Ishikawa (cell line): ENCODE data around the gene FUBP1.

ENCODE experiments used
- CEBPB ChIP-seq: IDR thresholded peaks from 2 replicates; pipeline ENCODE4 v1.6.1; 2012
- CREB1 ChIP-seq: IDR thresholded peaks from 2 replicates; pipeline ENCODE4 v1.6.1; 2012; ENCODE audit warnings: low read depth
- EP300 ChIP-seq: IDR thresholded peaks from 2 replicates; pipeline ENCODE4 v1.6.1; 2012; ENCODE audit warnings: borderline replicate concordance
- FOXM1 ChIP-seq: IDR thresholded peaks from 2 replicates; pipeline ENCODE4 v1.6.1; 2012; ENCODE audit warnings: low read depth, borderline replicate concordance
- RAD21 ChIP-seq: IDR thresholded peaks from 2 replicates; pipeline ENCODE4 v1.6.1; 2012; ENCODE audit warnings: low read depth
- TAF1 ChIP-seq: IDR thresholded peaks from 2 replicates; pipeline ENCODE4 v1.6.1; 2012; ENCODE audit warnings: low read depth, mild to moderate bottlenecking
- TCF12 ChIP-seq: IDR thresholded peaks from 2 replicates; pipeline ENCODE4 v1.6.1; 2012; ENCODE audit warnings: low read depth
- TEAD4 ChIP-seq: IDR thresholded peaks from 2 replicates; pipeline ENCODE4 v1.6.1; 2012
- YY1 ChIP-seq: IDR thresholded peaks from 2 replicates; pipeline ENCODE4 v1.6.1; 2012; ENCODE audit warnings: low read depth
- TF ChIP-seq, protein P1 (sequence below): IDR thresholded peaks from 2 replicates; pipeline ENCODE4 v1.6.1; 2012; ENCODE audit warnings: low read depth, mild to moderate bottlenecking
- TF ChIP-seq, protein P2 (sequence below): IDR thresholded peaks from 2 replicates; pipeline ENCODE4 v1.6.1; 2012
- TF ChIP-seq, protein P3 (sequence below): IDR thresholded peaks from 2 replicates; pipeline ENCODE4 v1.6.1; 2012

DNA sequence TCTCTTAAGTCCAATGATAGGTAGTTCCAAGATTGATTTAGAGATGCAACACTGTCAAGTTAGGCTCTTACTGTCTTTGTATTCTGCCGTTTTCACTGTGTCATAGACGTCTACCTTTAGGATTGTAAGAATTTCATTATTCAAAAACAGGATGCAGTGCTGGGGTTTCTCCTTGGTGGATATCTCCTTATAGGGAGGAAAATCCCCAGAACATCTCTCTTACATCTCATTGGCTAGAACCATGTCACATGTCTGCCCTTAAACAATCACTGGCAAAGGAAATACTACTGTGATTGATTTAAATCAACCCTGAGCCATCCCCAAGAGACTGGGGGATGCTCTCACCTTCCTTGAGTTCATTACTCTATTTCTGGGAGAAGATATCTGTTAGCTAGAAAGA, 10.9 kb upstream of the FUBP1 start:
- no peak for TF ChIP-seq YY1
- no peak for TF ChIP-seq CEBPB
- TF ChIP-seq TCF12, result no peak
- TF ChIP-seq, protein P1, sequence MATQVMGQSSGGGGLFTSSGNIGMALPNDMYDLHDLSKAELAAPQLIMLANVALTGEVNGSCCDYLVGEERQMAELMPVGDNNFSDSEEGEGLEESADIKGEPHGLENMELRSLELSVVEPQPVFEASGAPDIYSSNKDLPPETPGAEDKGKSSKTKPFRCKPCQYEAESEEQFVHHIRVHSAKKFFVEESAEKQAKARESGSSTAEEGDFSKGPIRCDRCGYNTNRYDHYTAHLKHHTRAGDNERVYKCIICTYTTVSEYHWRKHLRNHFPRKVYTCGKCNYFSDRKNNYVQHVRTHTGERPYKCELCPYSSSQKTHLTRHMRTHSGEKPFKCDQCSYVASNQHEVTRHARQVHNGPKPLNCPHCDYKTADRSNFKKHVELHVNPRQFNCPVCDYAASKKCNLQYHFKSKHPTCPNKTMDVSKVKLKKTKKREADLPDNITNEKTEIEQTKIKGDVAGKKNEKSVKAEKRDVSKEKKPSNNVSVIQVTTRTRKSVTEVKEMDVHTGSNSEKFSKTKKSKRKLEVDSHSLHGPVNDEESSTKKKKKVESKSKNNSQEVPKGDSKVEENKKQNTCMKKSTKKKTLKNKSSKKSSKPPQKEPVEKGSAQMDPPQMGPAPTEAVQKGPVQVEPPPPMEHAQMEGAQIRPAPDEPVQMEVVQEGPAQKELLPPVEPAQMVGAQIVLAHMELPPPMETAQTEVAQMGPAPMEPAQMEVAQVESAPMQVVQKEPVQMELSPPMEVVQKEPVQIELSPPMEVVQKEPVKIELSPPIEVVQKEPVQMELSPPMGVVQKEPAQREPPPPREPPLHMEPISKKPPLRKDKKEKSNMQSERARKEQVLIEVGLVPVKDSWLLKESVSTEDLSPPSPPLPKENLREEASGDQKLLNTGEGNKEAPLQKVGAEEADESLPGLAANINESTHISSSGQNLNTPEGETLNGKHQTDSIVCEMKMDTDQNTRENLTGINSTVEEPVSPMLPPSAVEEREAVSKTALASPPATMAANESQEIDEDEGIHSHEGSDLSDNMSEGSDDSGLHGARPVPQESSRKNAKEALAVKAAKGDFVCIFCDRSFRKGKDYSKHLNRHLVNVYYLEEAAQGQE, result no peak
- no peak for TF ChIP-seq RAD21
- TF ChIP-seq TAF1, result no peak
- TF ChIP-seq, protein P2, sequence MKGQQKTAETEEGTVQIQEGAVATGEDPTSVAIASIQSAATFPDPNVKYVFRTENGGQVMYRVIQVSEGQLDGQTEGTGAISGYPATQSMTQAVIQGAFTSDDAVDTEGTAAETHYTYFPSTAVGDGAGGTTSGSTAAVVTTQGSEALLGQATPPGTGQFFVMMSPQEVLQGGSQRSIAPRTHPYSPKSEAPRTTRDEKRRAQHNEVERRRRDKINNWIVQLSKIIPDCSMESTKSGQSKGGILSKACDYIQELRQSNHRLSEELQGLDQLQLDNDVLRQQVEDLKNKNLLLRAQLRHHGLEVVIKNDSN, result no peak
- TF ChIP-seq, protein P3, sequence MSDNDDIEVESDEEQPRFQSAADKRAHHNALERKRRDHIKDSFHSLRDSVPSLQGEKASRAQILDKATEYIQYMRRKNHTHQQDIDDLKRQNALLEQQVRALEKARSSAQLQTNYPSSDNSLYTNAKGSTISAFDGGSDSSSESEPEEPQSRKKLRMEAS, result no peak
- no peak for TF ChIP-seq CREB1
- no peak for TF ChIP-seq EP300
- TF ChIP-seq TEAD4, result no peak
- TF ChIP-seq FOXM1, result no peak
